ENCODE results near the gene SLC35G1.

- TF ChIP-seq POLR2A (IDR thresholded peaks at IDR 0.05): no peak
- TF ChIP-seq CTCF (IDR thresholded peaks at IDR 0.05): no peak
- no peak for TF ChIP-seq POLR2AphosphoS5 (IDR thresholded peaks at IDR 0.05)
These were observed 41.2 kb upstream of the SLC35G1 start for GRCh38 chr10:93852476-93853095.
